GM23338 (cell line): ENCODE results near the gene TOP2A. TPM values are rescaled to one million over a fixed set of nuclear protein-coding genes. Genes with fewer than 3 reads are reported as not detected.
A peak's percentile ranks its signal among the peaks of the same experiment; 100 is the strongest.

Experiments used
- ATAC-seq: fragments of 200-7000 bp; cut with Tn5 transposase; 3 replicates; pipeline ENCODE4 v1.9.1; 2020
- DNase-seq: peaks from one replicate; pipeline ENCODE4 v3.0.0-alpha.2; 2015; ENCODE audit warnings: low spot score
- H2AFZ ChIP-seq: fragments of 200-600 bp; sonication (generic); 2 replicates; pipeline ENCODE4 v1.8.0; 2016; ENCODE audit warnings: antibody characterized with exemption, mild to moderate bottlenecking, moderate library complexity
- H3F3A ChIP-seq: fragments of 200-600 bp; sonication (generic); replicated peaks from 2 replicates; pipeline ENCODE4 v1.8.0; 2017; ENCODE audit warnings: antibody characterized with exemption, mixed run types, low read depth
- H3K27ac ChIP-seq: fragments of 200-600 bp; sonication (generic); 2 replicates; pipeline ENCODE4 v1.6.1; 2016; ENCODE audit warnings: low read depth
- H3K27me3 ChIP-seq: fragments of 200-600 bp; sonication (generic); 2 replicates; pipeline ENCODE4 v1.8.0; 2016; ENCODE audit warnings: mild to moderate bottlenecking, mixed run types, moderate library complexity; ENCODE audit not compliant: insufficient read depth
- H3K36me3 ChIP-seq: fragments of 200-600 bp; sonication (generic); 2 replicates; pipeline ENCODE4 v1.8.0; 2016; ENCODE audit warnings: mild to moderate bottlenecking; ENCODE audit not compliant: insufficient read depth
- H3K4me1 ChIP-seq: fragments of 200-600 bp; sonication (generic); 2 replicates; pipeline ENCODE4 v1.8.0; 2016; ENCODE audit warnings: mild to moderate bottlenecking, moderate library complexity; ENCODE audit not compliant: insufficient read depth
- H3K4me2 ChIP-seq: fragments of 200-600 bp; sonication (generic); 2 replicates; pipeline ENCODE4 v1.7.1; 2017; ENCODE audit warnings: mixed run types
- H3K4me3 ChIP-seq: fragments of 200-600 bp; sonication (generic); 2 replicates; pipeline ENCODE4 v1.6.1; 2016; ENCODE audit warnings: mixed run types
- H3K79me2 ChIP-seq: fragments of 200-600 bp; sonication (generic); replicated peaks from 2 replicates; pipeline ENCODE4 v1.8.0; 2017; ENCODE audit warnings: mild to moderate bottlenecking; ENCODE audit not compliant: insufficient read depth
- H3K9me2 ChIP-seq: fragments of 200-600 bp; sonication (generic); 2 replicates; pipeline ENCODE4 v1.8.0; 2017; ENCODE audit not compliant: insufficient read depth
- H4K20me1 ChIP-seq: fragments of 200-600 bp; sonication (generic); replicated peaks from 2 replicates; pipeline ENCODE4 v1.8.0; 2017; ENCODE audit warnings: mild to moderate bottlenecking; ENCODE audit not compliant: insufficient read depth
- H3K27ac Mint-ChIP-seq: 2 replicates; pipeline ENCODE4 v1.8.0; 2020; ENCODE audit warnings: inconsistent platforms, mild to moderate bottlenecking, moderate library complexity, mixed read lengths
- H3K27me3 Mint-ChIP-seq: 3 replicates; pipeline ENCODE4 v1.8.0; 2022; ENCODE audit warnings: low read depth, mild to moderate bottlenecking, moderate library complexity, mixed read lengths, inconsistent platforms; ENCODE audit not compliant: insufficient read depth, poor library complexity
- H3K36me3 Mint-ChIP-seq: 3 replicates; pipeline ENCODE4 v1.8.0; 2021; ENCODE audit warnings: low read depth, mild to moderate bottlenecking, inconsistent platforms, moderate library complexity, mixed read lengths
- H3K4me1 Mint-ChIP-seq: 3 replicates; pipeline ENCODE4 v1.8.0; 2020; ENCODE audit warnings: mild to moderate bottlenecking, inconsistent platforms, mixed read lengths
- H3K4me3 Mint-ChIP-seq: 3 replicates; pipeline ENCODE4 v1.8.0; 2021; ENCODE audit warnings: moderate library complexity, mild to moderate bottlenecking, inconsistent platforms, mixed read lengths
- H3K9me3 Mint-ChIP-seq: 3 replicates; pipeline ENCODE4 v1.8.0; 2020; ENCODE audit warnings: moderate library complexity, mild to moderate bottlenecking, inconsistent platforms, mixed read lengths
- EZH2 ChIP-seq: fragments of 200-600 bp; sonication (generic); IDR thresholded peaks from one replicate; pipeline ENCODE4 v1.8.0; 2017; ENCODE audit warnings: antibody characterized with exemption, mild to moderate bottlenecking, low read depth; ENCODE audit not compliant: unreplicated experiment
- EZH2phosphoT487 ChIP-seq: fragments of 200-600 bp; sonication (generic); IDR thresholded peaks from one replicate; pipeline ENCODE4 v1.8.1; 2018; ENCODE audit warnings: antibody characterized with exemption; ENCODE audit not compliant: unreplicated experiment
- JUNB ChIP-seq: IDR thresholded peaks from one replicate; pipeline ENCODE4 v1.6.1; 2016; ENCODE audit warnings: antibody characterized with exemption; ENCODE audit not compliant: unreplicated experiment
- NANOG ChIP-seq: IDR thresholded peaks from 2 replicates; pipeline ENCODE4 v1.6.1; 2016; ENCODE audit warnings: antibody characterized with exemption, borderline replicate concordance
- POLR2AphosphoS5 ChIP-seq: IDR thresholded peaks from 2 replicates; pipeline ENCODE4 v1.6.1; 2016; ENCODE audit warnings: antibody characterized with exemption, low read depth
- STAT1 ChIP-seq: IDR thresholded peaks from one replicate; pipeline ENCODE4 v1.6.1; 2016; ENCODE audit warnings: antibody characterized with exemption; ENCODE audit not compliant: unreplicated experiment
- ZNF114 ChIP-seq: fragments of 250-450 bp; sonication (Bioruptor Pico); IDR thresholded peaks from 2 replicates; pipeline ENCODE4 v1.5.0; 2020; ENCODE audit warnings: mild to moderate bottlenecking, moderate library complexity
- ZNF331 ChIP-seq: fragments of 250-450 bp; sonication (Bioruptor Pico); IDR thresholded peaks from 2 replicates; pipeline ENCODE4 v1.5.0; 2020; ENCODE audit warnings: low read depth, mild to moderate bottlenecking, moderate library complexity
- polyA plus RNA-seq: library from polyadenylated mRNA; unstranded; fragments of >200 nt; fragmentation: Nextera tagmentation; extraction: Ambion mirVana; gene quantifications from 2 replicates; pipeline ENCODE4 v1.2.1, GENCODE V29; 2016
- total RNA-seq: library from RNA; depleted of rRNA; stranded (reverse); fragments of >200 nt; shearing (Covaris generic); gene quantifications from 2 replicates; pipeline ENCODE4 v1.2.3, GENCODE V29; 2014
- TF ChIP-seq, protein P1 (sequence below): IDR thresholded peaks from one replicate; pipeline ENCODE4 v1.6.1; 2018; ENCODE audit warnings: antibody characterized with exemption; ENCODE audit not compliant: unreplicated experiment
- TF ChIP-seq, protein P2 (sequence below), 2 experiments: fragments of 200-600 bp in 1 of 2; sonication (generic) in 1 of 2; conservative IDR thresholded peaks; 2 replicates each; pipeline versions ENCODE4 v1.5.1 to v1.6.1; 2016 to 2017; ENCODE audit warnings: antibody characterized with exemption in 2 of 2, low read depth in 2 of 2, mild to moderate bottlenecking in 2 of 2, moderate library complexity in 1 of 2
- TF ChIP-seq, protein P3 (sequence below): fragments of 250-450 bp; sonication (Bioruptor Pico); IDR thresholded peaks from 2 replicates; pipeline ENCODE4 v1.5.0; 2020; ENCODE audit warnings: mild to moderate bottlenecking, moderate library complexity

Gene TOP2A
- total and polyA plus RNA-seq, 2 experiments from 2014 or later: 263 to 442 TPM

DNA sequence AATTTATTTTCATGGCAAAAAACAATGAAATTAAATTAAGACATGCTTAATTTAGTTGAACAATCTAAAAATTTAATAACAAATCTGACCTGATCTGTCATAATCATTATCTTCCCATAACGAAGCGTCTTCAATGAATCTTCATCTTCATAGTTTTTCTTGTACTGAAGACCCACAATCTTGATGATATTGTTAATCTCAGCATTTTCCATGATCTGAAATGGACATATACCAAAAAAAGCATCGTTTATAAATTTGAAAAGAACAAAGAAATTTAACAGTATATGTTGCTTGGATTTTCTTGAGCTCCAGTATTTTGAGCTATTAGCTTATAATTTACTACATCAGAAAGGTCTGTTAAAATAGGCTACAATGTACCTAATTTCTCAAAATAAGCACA, 10.2 kb downstream of the TOP2A start (continued):
- TF ChIP-seq JUNB (no peak), POLR2AphosphoS5 (no peak), EZH2phosphoT487 (no peak), ZNF331 (CRISPR knock-in tag) (no peak), EZH2 (no peak), NANOG (no peak)
- TF ChIP-seq, protein P1, sequence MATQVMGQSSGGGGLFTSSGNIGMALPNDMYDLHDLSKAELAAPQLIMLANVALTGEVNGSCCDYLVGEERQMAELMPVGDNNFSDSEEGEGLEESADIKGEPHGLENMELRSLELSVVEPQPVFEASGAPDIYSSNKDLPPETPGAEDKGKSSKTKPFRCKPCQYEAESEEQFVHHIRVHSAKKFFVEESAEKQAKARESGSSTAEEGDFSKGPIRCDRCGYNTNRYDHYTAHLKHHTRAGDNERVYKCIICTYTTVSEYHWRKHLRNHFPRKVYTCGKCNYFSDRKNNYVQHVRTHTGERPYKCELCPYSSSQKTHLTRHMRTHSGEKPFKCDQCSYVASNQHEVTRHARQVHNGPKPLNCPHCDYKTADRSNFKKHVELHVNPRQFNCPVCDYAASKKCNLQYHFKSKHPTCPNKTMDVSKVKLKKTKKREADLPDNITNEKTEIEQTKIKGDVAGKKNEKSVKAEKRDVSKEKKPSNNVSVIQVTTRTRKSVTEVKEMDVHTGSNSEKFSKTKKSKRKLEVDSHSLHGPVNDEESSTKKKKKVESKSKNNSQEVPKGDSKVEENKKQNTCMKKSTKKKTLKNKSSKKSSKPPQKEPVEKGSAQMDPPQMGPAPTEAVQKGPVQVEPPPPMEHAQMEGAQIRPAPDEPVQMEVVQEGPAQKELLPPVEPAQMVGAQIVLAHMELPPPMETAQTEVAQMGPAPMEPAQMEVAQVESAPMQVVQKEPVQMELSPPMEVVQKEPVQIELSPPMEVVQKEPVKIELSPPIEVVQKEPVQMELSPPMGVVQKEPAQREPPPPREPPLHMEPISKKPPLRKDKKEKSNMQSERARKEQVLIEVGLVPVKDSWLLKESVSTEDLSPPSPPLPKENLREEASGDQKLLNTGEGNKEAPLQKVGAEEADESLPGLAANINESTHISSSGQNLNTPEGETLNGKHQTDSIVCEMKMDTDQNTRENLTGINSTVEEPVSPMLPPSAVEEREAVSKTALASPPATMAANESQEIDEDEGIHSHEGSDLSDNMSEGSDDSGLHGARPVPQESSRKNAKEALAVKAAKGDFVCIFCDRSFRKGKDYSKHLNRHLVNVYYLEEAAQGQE: no peak
- TF ChIP-seq, protein P2, sequence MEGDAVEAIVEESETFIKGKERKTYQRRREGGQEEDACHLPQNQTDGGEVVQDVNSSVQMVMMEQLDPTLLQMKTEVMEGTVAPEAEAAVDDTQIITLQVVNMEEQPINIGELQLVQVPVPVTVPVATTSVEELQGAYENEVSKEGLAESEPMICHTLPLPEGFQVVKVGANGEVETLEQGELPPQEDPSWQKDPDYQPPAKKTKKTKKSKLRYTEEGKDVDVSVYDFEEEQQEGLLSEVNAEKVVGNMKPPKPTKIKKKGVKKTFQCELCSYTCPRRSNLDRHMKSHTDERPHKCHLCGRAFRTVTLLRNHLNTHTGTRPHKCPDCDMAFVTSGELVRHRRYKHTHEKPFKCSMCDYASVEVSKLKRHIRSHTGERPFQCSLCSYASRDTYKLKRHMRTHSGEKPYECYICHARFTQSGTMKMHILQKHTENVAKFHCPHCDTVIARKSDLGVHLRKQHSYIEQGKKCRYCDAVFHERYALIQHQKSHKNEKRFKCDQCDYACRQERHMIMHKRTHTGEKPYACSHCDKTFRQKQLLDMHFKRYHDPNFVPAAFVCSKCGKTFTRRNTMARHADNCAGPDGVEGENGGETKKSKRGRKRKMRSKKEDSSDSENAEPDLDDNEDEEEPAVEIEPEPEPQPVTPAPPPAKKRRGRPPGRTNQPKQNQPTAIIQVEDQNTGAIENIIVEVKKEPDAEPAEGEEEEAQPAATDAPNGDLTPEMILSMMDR (conservative IDR thresholded peaks at IDR 0.05; ENCODE audit: low read depth in 2 of 2): no peak

DNA sequence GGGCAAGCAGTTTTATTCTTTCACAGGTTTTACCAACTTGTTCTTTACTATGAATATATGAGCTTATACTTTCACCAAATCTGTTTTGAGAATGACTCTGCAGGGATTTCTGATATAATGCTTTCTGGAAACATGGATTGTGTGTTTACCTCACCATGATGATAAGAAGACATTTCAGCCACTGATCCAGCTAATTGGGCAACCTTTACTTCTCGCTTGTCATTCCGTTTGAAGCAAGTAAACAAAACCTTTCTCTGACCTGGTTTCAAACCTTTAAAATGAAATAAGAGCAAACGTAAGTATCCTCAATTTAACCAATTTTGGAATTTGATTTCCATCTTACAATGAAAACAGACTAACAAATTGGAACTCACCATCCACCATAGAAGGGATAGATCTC, 13.7 kb downstream of the TOP2A start:
- Histone ChIP-seq H3K79me2 (no peaks in the 10 kb centered on the region), H3K9me2 (no peaks in the 10 kb centered on the region), H3K27me3 (no peaks in the 10 kb centered on the region), H3F3A (peaks cover 21% of the 10 kb centered on the region; the same call in 1 of the 2 replicates), H3K36me3 (peaks cover 97% of the 10 kb centered on the region), H2AFZ (no peak overlapping the region), H4K20me1 (0 out of 2 replicates have a peak, but pooled peaks cover 6% of the 10 kb centered on the region), H3K4me2 (no peak overlapping the region), H3K4me1 (no peaks in the 10 kb centered on the region), H3K27ac (0 out of 2 replicates have a peak overlapping the region, but pooled peaks have one; percentile 8), H3K4me3 (no peak overlapping the region)
- H3K27ac Mint-ChIP-seq: no peak overlapping the region
- H3K4me3 Mint-ChIP-seq: no peak overlapping the region
- no peak for ATAC-seq
- peaks cover 99% of the 10 kb centered on the region for H3K36me3 Mint-ChIP-seq
- no peaks in the 10 kb centered on the region for H3K4me1 Mint-ChIP-seq
- no peaks in the 10 kb centered on the region for H3K9me3 Mint-ChIP-seq
- H3K27me3 Mint-ChIP-seq: no peaks in the 10 kb centered on the region
- DNase-seq: no peak
- no peak for TF ChIP-seq JUNB
- TF ChIP-seq STAT1: no peak
- TF ChIP-seq ZNF331 (CRISPR knock-in tag): no peak
- no peak for TF ChIP-seq EZH2
- no peak for TF ChIP-seq ZNF114
- TF ChIP-seq, protein P3, sequence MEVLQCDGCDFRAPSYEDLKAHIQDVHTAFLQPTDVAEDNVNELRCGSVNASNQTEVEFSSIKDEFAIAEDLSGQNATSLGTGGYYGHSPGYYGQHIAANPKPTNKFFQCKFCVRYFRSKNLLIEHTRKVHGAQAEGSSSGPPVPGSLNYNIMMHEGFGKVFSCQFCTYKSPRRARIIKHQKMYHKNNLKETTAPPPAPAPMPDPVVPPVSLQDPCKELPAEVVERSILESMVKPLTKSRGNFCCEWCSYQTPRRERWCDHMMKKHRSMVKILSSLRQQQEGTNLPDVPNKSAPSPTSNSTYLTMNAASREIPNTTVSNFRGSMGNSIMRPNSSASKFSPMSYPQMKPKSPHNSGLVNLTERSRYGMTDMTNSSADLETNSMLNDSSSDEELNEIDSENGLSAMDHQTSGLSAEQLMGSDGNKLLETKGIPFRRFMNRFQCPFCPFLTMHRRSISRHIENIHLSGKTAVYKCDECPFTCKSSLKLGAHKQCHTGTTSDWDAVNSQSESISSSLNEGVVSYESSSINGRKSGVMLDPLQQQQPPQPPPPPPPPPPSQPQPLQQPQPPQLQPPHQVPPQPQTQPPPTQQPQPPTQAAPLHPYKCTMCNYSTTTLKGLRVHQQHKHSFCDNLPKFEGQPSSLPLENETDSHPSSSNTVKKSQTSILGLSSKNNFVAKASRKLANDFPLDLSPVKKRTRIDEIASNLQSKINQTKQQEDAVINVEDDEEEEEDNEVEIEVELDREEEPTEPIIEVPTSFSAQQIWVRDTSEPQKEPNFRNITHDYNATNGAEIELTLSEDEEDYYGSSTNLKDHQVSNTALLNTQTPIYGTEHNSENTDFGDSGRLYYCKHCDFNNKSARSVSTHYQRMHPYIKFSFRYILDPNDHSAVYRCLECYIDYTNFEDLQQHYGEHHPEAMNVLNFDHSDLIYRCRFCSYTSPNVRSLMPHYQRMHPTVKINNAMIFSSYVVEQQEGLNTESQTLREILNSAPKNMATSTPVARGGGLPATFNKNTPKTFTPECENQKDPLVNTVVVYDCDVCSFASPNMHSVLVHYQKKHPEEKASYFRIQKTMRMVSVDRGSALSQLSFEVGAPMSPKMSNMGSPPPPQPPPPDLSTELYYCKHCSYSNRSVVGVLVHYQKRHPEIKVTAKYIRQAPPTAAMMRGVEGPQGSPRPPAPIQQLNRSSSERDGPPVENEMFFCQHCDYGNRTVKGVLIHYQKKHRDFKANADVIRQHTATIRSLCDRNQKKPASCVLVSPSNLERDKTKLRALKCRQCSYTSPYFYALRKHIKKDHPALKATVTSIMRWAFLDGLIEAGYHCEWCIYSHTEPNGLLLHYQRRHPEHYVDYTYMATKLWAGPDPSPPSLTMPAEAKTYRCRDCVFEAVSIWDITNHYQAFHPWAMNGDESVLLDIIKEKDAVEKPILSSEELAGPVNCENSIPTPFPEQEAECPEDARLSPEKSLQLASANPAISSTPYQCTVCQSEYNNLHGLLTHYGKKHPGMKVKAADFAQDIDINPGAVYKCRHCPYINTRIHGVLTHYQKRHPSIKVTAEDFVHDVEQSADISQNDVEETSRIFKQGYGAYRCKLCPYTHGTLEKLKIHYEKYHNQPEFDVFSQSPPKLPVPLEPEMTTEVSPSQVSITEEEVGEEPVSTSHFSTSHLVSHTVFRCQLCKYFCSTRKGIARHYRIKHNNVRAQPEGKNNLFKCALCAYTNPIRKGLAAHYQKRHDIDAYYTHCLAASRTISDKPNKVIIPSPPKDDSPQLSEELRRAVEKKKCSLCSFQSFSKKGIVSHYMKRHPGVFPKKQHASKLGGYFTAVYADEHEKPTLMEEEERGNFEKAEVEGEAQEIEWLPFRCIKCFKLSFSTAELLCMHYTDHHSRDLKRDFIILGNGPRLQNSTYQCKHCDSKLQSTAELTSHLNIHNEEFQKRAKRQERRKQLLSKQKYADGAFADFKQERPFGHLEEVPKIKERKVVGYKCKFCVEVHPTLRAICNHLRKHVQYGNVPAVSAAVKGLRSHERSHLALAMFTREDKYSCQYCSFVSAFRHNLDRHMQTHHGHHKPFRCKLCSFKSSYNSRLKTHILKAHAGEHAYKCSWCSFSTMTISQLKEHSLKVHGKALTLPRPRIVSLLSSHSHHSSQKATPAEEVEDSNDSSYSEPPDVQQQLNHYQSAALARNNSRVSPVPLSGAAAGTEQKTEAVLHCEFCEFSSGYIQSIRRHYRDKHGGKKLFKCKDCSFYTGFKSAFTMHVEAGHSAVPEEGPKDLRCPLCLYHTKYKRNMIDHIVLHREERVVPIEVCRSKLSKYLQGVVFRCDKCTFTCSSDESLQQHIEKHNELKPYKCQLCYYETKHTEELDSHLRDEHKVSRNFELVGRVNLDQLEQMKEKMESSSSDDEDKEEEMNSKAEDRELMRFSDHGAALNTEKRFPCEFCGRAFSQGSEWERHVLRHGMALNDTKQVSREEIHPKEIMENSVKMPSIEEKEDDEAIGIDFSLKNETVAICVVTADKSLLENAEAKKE (CRISPR knock-in tag): no peak
- TF ChIP-seq POLR2AphosphoS5: no peak
- TF ChIP-seq, protein P2 (conservative IDR thresholded peaks at IDR 0.05; ENCODE audit: low read depth in 2 of 2): no peak
- no peak for TF ChIP-seq NANOG
